Activated T-cell treated with anti-CD3 and anti-CD28 coated beads for 48 hours (primary cell): ENCODE data around the gene NPPC.
A peak's percentile ranks its signal among the peaks of the same experiment; 100 is the strongest.
"Not testable (repeated sequence)": the region's sequence is repeated elsewhere in the genome, so short reads cannot be mapped to it uniquely, and the experiment has no call there.

Experiments
- DNase-seq: peaks from one replicate; pipeline ENCODE4 v3.0.0-alpha.2; 2020; ENCODE audit warnings: low read depth

Gene NPPC

GRCh38 chr2:231926180-231926741 is at the start of gene NPPC:
TSS of gene NPPC (minus strand) at chr2:231926396. CDS start at chr2:231926249, 147 bp downstream.
- peak; percentile 80 for DNase-seq

- no peak for DNase-seq
Observed at GRCh38 chr2:231975001-231975400, 48.8 kb upstream of the NPPC start.

GRCh38 chr2:231970461-231970860 is 44.3 kb upstream of the NPPC start:
- no peak for DNase-seq

- no peak for DNase-seq
Observed at GRCh38 chr2:231968820-231969219, 42.6 kb upstream of the NPPC start.

GRCh38 chr2:231966886-231967285 is 40.7 kb upstream of the NPPC start:
- DNase-seq, result no peak

GRCh38 chr2:231965102-231965501 is 38.9 kb upstream of the NPPC start:
- DNase-seq, result no peak

- peak; percentile 82 for DNase-seq
Observed at GRCh38 chr2:231961349-231962166, 35.4 kb upstream of the NPPC start, which contains the start of gene DIS3L2. TSS of gene DIS3L2 (plus strand) at chr2:231961713. CDS start at chr2:232014928, 53,215 bp downstream.

GRCh38 chr2:231960810-231961348 is 34.7 kb upstream of the NPPC start:
- no peak for DNase-seq

GRCh38 chr2:231957913-231958763 is 31.9 kb upstream of the NPPC start:
- no peak for DNase-seq

- DNase-seq, result no peak
Observed at GRCh38 chr2:231955758-231956472, 29.7 kb upstream of the NPPC start.

- no peak for DNase-seq
Observed at GRCh38 chr2:231951452-231952035, 25.3 kb upstream of the NPPC start.

- DNase-seq, result no peak
Observed at GRCh38 chr2:231947694-231948093, 21.5 kb upstream of the NPPC start.

GRCh38 chr2:231947112-231947511 is 20.9 kb upstream of the NPPC start:
- not testable (repeated sequence) for DNase-seq

GRCh38 chr2:231946241-231946814 is 20.1 kb upstream of the NPPC start:
- DNase-seq, result no peak

- no peak for DNase-seq
Observed at GRCh38 chr2:231942180-231942579, 16.0 kb upstream of the NPPC start.

GRCh38 chr2:231941673-231942072 is 15.5 kb upstream of the NPPC start:
- no peak for DNase-seq

- no peak for DNase-seq
Observed at GRCh38 chr2:231940795-231941194, 14.6 kb upstream of the NPPC start.

- no peak for DNase-seq
Observed at GRCh38 chr2:231939022-231939421, 12.8 kb upstream of the NPPC start.

GRCh38 chr2:231937057-231937456 is 10.9 kb upstream of the NPPC start:
- DNase-seq, result no peak

- DNase-seq, result no peak
Observed at GRCh38 chr2:231936491-231936890, 10.3 kb upstream of the NPPC start.

GRCh38 chr2:231935815-231936214 is 9.6 kb upstream of the NPPC start:
- DNase-seq, result no peak
